Endothelial cell of umbilical vein (primary cell): ENCODE results near the gene PSMB8. TPM values are rescaled to one million over a fixed set of nuclear protein-coding genes. Genes with fewer than 3 reads are reported as not detected.

Experiments used
- BruUV-seq: library from RNA; stranded (reverse); fragments of 400-500 nt; replicated peaks from 2 replicates; lab custom pipeline; 2021; lab: Mats Ljungman, UMichigan
- CTCF ChIA-PET: fragments of 300-600, 350-600 bp; sonication (Branson Sonifier 250); formaldehyde crosslinking; loops from one replicate; lab custom pipeline; 2021; ENCODE audit warnings: antibody characterized with exemption, inconsistent platforms; lab: Charles Lee
- POLR2A ChIA-PET: fragments of 300-600, 350-600 bp; sonication (Branson Sonifier 250); formaldehyde crosslinking; loops from one replicate; lab custom pipeline; 2021; ENCODE audit warnings: antibody characterized with exemption, inconsistent platforms; lab: Charles Lee
- DNase-seq: peaks from one replicate; pipeline ENCODE4 v3.0.0-alpha.2; 2011; ENCODE audit warnings: low read depth, low spot score
- FAIRE-seq: peaks from 2 replicates; lab custom pipeline; 2011; peaks lifted over from hg19 to GRCh38; lab: Jason Lieb, UNC
- H2AFZ ChIP-seq: 2 replicates; pipeline ENCODE4 v1.6.0; 2012; ENCODE audit warnings: low read depth, low read length, control low read depth, inconsistent platforms
- H3K27ac ChIP-seq: 2 replicates; pipeline ENCODE4 v1.5.1; 2011; ENCODE audit warnings: low read depth, mild to moderate bottlenecking, control low read depth, low read length, moderate library complexity; ENCODE audit not compliant: insufficient read depth
- H3K27me3 ChIP-seq, 2 experiments: 2 replicates each; pipeline versions ENCODE4 v1.6.0 to v1.6.1; 2011; ENCODE audit warnings: low read length in 2 of 2, mixed read lengths in 1 of 2; ENCODE audit not compliant: control insufficient read depth in 2 of 2, insufficient read depth in 2 of 2
- H3K36me3 ChIP-seq, 2 experiments: 2 replicates in 1 of 2; 3 replicates in 1 of 2; pipeline ENCODE4 v1.5.1; 2011; ENCODE audit warnings: low read length in 2 of 2, mild to moderate bottlenecking in 1 of 2, moderate library complexity in 1 of 2; ENCODE audit not compliant: control insufficient read depth in 2 of 2, insufficient read depth in 2 of 2; ENCODE audit errors: extremely low read depth in 1 of 2
- H3K4me1 ChIP-seq: 3 replicates; pipeline ENCODE4 v1.5.1; 2011; ENCODE audit warnings: mild to moderate bottlenecking, low read length; ENCODE audit not compliant: control insufficient read depth, insufficient read depth; ENCODE audit errors: extremely low read depth
- H3K4me2 ChIP-seq: 2 replicates; pipeline ENCODE4 v1.6.1; 2011; ENCODE audit warnings: low read length, control low read depth, mixed read lengths; ENCODE audit not compliant: insufficient read depth
- H3K4me3 ChIP-seq, 3 experiments: fragments of 200-600 bp in 1 of 3; sonication (generic), shearing (Covaris generic) in 1 of 3; replicated peaks in 1 of 3; 2 replicates each; pipeline ENCODE4 v1.5.1; 2011 to 2016; ENCODE audit warnings: control low read depth in 3 of 3, low read length in 3 of 3, mild to moderate bottlenecking in 2 of 3, inconsistent platforms in 1 of 3, low read depth in 1 of 3, moderate library complexity in 1 of 3; ENCODE audit not compliant: insufficient read depth in 1 of 3
- H3K79me2 ChIP-seq: 2 replicates; pipeline ENCODE4 v1.6.0; 2012; ENCODE audit warnings: low read length, inconsistent platforms; ENCODE audit not compliant: control insufficient read depth, insufficient read depth
- H3K9ac ChIP-seq: replicated peaks from 2 replicates; pipeline ENCODE3; 2011; ENCODE audit warnings: low read length, control low read depth; ENCODE audit not compliant: insufficient read depth; ENCODE audit errors: extremely low read depth
- H3K9me1 ChIP-seq: replicated peaks from 3 replicates; pipeline ENCODE4 v1.6.0; 2011; ENCODE audit warnings: mild to moderate bottlenecking, low read length; ENCODE audit not compliant: control insufficient read depth, insufficient read depth; ENCODE audit errors: extremely low read depth
- H3K9me3 ChIP-seq: replicated peaks from 2 replicates; pipeline ENCODE4 v1.5.1; 2012; ENCODE audit warnings: low read length, inconsistent platforms; ENCODE audit not compliant: control insufficient read depth, insufficient read depth
- H4K20me1 ChIP-seq: replicated peaks from 2 replicates; pipeline ENCODE3; 2011; ENCODE audit warnings: mild to moderate bottlenecking, low read length; ENCODE audit not compliant: control insufficient read depth, insufficient read depth; ENCODE audit errors: extremely low read depth
- EZH2 ChIP-seq: IDR thresholded peaks from 2 replicates; pipeline ENCODE4 v1.6.1; 2012; ENCODE audit warnings: borderline replicate concordance, low read depth, mild to moderate bottlenecking, moderate library complexity, low read length, inconsistent platforms; ENCODE audit not compliant: severe bottlenecking
- FOS ChIP-seq: IDR thresholded peaks from 2 replicates; pipeline ENCODE4 v1.6.1; 2011; ENCODE audit warnings: mild to moderate bottlenecking, low read length, moderate library complexity, borderline replicate concordance; ENCODE audit not compliant: insufficient read depth
- GATA2 ChIP-seq: IDR thresholded peaks from 2 replicates; pipeline ENCODE4 v1.7.0; 2011; ENCODE audit warnings: low read depth, mild to moderate bottlenecking, moderate library complexity, mixed read lengths, low read length; ENCODE audit not compliant: insufficient read length, insufficient read depth
- JUN ChIP-seq: IDR thresholded peaks from 2 replicates; pipeline ENCODE4 v1.6.1; 2011; ENCODE audit warnings: borderline replicate concordance, low read depth; ENCODE audit not compliant: insufficient read length, insufficient read depth
- MYC ChIP-seq: IDR thresholded peaks from one replicate; pipeline ENCODE4 v1.6.1; 2011; ENCODE audit warnings: mild to moderate bottlenecking, low read depth, low read length
- POLR2A ChIP-seq: IDR thresholded peaks from 2 replicates; pipeline ENCODE4 v1.6.1; 2012; ENCODE audit warnings: low read depth, mild to moderate bottlenecking, control low read depth, low read length
- POLR2AphosphoS5 ChIP-seq: IDR thresholded peaks from 2 replicates; pipeline ENCODE4 v1.6.1; 2012; ENCODE audit warnings: low read depth, mild to moderate bottlenecking, control low read depth, low read length, moderate library complexity; ENCODE audit not compliant: insufficient read depth
- dilution Hi-C: fragments of 300-500 bp; cut with MboI; formaldehyde crosslinking; loops from one replicate; pipeline ENCODE4 v1.15.0; 2019; ENCODE audit warnings: low sequenced_read_pairs; ENCODE audit not compliant: extremely low pct_ligation_motif_present
- intact Hi-C: fragments of 100-400 bp; cut with micrococcal nuclease; formaldehyde crosslinking; loops from one replicate; pipeline ENCODE4 v1.10.0; 2022
- polyA plus RNA-seq, 4 experiments: library from polyadenylated mRNA; depleted of rRNA in 3 of 4; stranded (reverse) in 3 of 4; unstranded in 1 of 4; fragments of >200 nt; gene quantifications; 2 replicates each; pipeline versions ENCODE4 v1.2.1 to v1.2.3, GENCODE V29; 2011 to 2012; ENCODE audit warnings: missing spikeins in 1 of 4
- total RNA-seq: library from RNA; stranded (reverse); gene quantifications from 2 replicates; pipeline ENCODE4 v1.2.3, GENCODE V29; 2021
- TF ChIP-seq, protein P1 (sequence below), 2 donors: IDR thresholded peaks; 1 replicate in 1 of 2; 2 replicates in 1 of 2; pipeline ENCODE4 v1.5.1; 2011; ENCODE audit warnings: low read length in 2 of 2, mild to moderate bottlenecking in 2 of 2, moderate library complexity in 2 of 2, control low read depth in 1 of 2, inconsistent platforms in 1 of 2, low read depth in 1 of 2; ENCODE audit not compliant: insufficient read depth in 1 of 2; ENCODE audit errors: extremely low read depth in 1 of 2
- TF ChIP-seq, protein P2 (sequence below): IDR thresholded peaks from 2 replicates; pipeline ENCODE4 v1.6.1; 2011; ENCODE audit not compliant: insufficient read depth, insufficient read length

The PSMB8 gene
- total and polyA plus RNA-seq, 2 donors (not counting 3 experiments of a cell fraction or from before 2014, with no cell fraction given): 40.1 to 49.4 TPM

DNA sequence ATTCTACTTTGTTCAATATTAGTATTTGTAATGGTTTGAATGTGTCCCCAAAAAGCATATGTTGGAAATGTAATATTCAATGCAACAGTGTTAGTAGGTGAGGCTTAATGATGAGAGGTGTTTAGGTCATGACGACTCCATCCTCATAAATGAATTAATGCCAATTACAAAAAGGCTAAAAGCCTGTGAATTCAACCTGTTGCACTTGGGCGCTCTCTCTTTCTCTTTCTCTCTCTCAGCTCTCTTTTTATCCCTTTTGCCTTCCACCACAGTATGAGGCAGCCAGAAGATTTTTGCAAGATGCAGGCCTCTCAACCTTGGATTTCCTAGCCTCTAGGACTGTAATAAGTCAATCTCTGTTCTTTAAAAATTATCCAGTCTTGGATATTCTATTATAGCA is 44.7 kb upstream of the PSMB8 start:
- BruUV-seq: no TSS peak

More for the DNA sequence above, 44.7 kb upstream of the PSMB8 start:
- Histone ChIP-seq H3K79me2 (no peaks in the 10 kb centered on the region), H3K4me2 (no peak overlapping the region), H3K4me3 (no peak overlapping the region), H3K4me1 (peaks cover 3% of the 10 kb centered on the region), H4K20me1 (no peaks in the 10 kb centered on the region), H3K9me1 (no peaks in the 10 kb centered on the region), H3K9ac (no peak overlapping the region), H3K36me3 (no peaks in the 10 kb centered on the region), H3K27ac (no peak overlapping the region), H3K9me3 (no peaks in the 10 kb centered on the region), H3K27me3 (peaks cover 11 to 17% of the 10 kb centered on the region in 2 experiments), H2AFZ (no peak overlapping the region)
- ChIA-PET POLR2A (no interaction called here), CTCF (interaction anchor here (3.3 to 9.4 kb wide), 2 partner anchors 45 to 97 kb away, joined by 17 to 192 read pairs; no protein-coding TSS in a partner anchor)
- intact Hi-C loops: loop anchor here (5.0 to 10.0 kb wide), 2 partner anchors 44 to 356 kb away; no protein-coding TSS in a partner anchor
- TF ChIP-seq FOS (no peak), POLR2A (no peak), MYC (no peak), EZH2 (no peak), POLR2AphosphoS5 (no peak), GATA2 (no peak), JUN (no peak)
- TF ChIP-seq, protein P1, sequence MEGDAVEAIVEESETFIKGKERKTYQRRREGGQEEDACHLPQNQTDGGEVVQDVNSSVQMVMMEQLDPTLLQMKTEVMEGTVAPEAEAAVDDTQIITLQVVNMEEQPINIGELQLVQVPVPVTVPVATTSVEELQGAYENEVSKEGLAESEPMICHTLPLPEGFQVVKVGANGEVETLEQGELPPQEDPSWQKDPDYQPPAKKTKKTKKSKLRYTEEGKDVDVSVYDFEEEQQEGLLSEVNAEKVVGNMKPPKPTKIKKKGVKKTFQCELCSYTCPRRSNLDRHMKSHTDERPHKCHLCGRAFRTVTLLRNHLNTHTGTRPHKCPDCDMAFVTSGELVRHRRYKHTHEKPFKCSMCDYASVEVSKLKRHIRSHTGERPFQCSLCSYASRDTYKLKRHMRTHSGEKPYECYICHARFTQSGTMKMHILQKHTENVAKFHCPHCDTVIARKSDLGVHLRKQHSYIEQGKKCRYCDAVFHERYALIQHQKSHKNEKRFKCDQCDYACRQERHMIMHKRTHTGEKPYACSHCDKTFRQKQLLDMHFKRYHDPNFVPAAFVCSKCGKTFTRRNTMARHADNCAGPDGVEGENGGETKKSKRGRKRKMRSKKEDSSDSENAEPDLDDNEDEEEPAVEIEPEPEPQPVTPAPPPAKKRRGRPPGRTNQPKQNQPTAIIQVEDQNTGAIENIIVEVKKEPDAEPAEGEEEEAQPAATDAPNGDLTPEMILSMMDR (IDR thresholded peaks at IDR 0.05; ENCODE audit: extremely low read depth in 1 of 2, insufficient read depth in 1 of 2, low read depth in 1 of 2, low read length in 2 of 2): no peak
- TF ChIP-seq, protein P2, sequence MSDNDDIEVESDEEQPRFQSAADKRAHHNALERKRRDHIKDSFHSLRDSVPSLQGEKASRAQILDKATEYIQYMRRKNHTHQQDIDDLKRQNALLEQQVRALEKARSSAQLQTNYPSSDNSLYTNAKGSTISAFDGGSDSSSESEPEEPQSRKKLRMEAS: no peak
- FAIRE-seq: no peak
- DNase-seq: no peak
- dilution Hi-C loops: no loop called here
